DLD1 (cell line): ENCODE results near the gene DNAJC5.
"Not testable (repeated sequence)": the region's sequence is repeated elsewhere in the genome, so short reads cannot be mapped to it uniquely, and the experiment has no call there.

Experiments used
- in situ Hi-C: cut with HindIII; loops from 2 replicates; pipeline ENCODE4 v1.10.0; 2017; ENCODE audit warnings: low sequenced_read_pairs

Gene DNAJC5

GRCh38 chr20:63861365-63861934 is 33.5 kb upstream of the DNAJC5 start, which contains the start of gene ABHD16B:
Gene ABHD16B (plus strand): TSS chr20:63861498. CDS start chr20:63861541, 43 bp downstream.
- in situ Hi-C loops = no loop called here

DNA sequence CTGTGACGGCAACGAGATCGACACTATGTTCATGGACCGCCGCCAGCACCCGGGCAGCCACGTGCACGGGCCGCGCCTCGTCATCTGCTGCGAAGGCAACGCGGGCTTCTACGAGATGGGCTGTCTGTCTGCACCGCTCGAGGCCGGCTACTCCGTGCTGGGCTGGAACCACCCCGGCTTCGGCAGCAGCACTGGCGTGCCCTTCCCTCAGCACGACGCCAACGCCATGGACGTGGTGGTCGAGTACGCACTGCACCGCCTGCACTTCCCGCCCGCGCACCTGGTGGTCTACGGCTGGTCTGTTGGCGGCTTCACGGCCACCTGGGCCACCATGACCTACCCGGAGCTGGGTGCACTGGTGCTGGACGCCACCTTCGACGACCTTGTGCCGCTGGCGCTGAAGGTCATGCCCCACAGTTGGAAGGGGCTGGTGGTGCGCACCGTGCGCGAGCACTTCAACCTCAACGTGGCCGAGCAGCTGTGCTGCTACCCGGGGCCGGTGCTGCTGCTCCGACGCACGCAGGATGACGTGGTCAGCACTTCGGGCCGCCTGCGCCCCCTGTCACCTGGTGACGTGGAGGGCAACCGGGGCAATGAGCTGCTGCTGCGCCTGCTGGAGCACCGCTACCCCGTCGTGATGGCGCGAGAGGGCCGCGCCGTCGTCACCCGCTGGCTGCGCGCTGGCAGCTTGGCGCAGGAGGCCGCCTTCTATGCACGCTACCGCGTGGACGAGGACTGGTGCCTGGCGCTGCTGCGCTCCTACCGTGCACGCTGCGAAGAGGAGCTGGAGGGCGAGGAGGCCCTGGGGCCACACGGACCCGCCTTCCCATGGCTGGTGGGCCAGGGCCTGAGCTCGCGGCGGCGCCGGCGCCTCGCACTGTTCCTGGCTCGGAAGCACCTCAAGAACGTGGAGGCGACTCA is 32.7 kb upstream of the DNAJC5 start:
- in situ Hi-C loops = no loop called here

GRCh38 chr20:63863021-63863797 is 31.7 kb upstream of the DNAJC5 start:
- in situ Hi-C loops = no loop called here

DNA sequence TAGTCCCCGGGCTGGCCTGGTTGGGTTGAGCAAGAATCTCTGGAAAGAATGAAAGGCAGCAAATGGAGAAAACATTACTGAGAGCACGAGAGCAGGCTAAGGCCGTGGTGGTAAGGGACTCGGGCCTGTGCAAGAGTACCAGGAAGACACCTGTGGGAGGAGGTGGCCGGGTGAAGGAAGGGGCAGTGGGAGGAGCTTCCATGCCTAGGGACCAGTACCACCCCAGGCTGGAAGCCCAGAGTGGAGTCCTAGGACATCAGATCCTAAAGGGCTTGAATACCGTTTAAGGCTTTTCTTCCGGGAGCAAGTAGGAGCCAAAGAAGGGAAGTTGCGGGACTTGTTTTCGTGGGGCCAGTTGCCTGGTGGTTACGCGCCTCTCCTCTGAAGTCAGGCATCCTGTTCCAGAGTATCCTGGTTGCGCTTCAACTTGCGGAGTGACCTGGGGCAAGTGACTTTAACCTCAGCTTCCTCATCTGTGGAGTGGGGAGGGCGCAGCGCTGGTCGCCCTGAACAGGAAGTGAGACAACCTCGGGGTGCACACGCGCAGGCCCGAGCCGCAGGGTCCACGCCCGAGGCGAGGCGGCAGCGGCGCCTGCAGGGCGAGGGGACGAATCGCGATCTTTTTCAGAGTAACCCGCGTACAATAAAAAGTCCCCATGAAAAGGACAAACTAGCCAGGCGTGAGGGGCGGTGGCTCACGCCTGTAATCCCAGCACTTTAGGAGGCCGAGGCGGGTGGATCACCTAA is 31.0 kb upstream of the DNAJC5 start:
- in situ Hi-C loops = no loop called here

GRCh38 chr20:63864545-63864977 is 30.4 kb upstream of the DNAJC5 start:
- in situ Hi-C loops = no loop called here

DNA sequence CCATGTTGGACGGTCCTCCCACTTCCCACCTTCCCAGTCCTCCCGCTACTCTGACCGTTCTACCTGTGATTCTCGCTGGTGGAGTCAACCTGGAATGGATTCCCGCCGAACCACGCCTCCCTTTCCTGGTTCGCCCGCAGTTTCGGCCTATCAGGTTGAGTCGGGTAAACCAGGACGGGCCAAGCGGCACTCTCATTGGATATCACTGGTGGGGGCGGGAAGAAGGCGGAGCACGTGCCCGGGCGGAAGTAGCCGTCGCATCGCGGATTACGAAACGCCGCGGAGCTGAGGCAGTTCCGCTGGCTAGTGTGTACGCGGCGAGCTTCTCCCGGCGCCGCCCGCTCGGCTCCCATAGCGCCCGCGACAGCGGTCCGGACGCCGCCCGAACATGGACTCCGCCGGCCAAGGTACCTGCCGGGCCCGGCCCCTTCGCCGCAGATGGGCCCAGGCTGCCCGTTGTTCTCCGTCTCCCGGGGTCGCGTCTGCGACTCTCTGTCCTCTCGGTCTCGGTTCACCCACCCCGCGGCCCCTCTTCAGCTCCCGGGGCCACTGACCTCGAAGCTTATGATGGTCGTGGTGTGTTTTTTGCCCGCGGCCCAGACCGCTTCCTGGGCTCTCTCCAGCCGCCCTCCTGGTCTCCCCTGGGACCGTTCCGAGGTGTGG is 29.8 kb upstream of the DNAJC5 start, which contains the start of gene TPD52L2:
TSS of gene TPD52L2 (plus strand) at position 293 of the 663 bp plus-strand sequence. CDS start at position 389, 96 bp downstream.
- in situ Hi-C loops = no loop called here

DNA sequence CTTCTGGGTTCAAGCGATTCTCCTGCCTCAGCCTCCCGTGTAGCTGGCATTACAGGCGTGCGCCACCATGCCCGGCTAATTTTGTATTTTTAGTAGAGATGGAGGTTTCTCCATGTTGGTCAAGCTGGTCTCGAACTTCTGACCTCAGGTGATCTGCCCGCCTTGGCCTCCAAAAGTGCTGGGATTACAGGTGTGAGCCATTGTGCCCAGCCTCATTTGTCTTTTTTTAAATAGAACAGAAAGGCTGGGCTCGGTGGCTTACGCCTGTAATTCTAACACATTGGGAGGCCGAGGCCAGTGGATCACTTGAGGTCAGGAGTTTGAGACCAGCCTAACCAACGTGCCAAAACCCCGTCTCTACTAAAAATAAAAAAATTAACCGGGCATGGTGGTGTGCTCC is 27.9 kb upstream of the DNAJC5 start:
- in situ Hi-C loops = not testable (repeated sequence)

DNA sequence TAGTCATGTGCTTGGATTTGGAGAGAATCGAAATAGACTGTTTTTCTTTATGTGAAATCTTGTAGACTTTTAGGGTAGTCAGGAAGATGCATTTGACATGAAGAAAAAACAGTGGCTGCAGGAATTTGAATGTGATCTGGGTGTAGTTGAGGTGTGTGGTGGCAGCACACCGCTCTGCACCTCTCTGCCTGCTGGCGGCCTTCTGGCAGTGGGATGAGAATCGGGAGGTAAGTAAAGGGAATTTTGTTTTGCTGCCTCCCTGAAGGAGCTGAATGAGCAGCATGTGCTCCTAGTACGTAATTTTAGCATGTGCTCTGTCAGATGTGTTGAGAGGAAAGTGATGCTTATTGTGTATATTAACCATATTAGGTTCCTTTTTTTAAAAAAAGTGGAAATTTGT is 26.7 kb upstream of the DNAJC5 start:
- in situ Hi-C loops = no loop called here

- in situ Hi-C loops = no loop called here
Observed at GRCh38 chr20:63873477-63873971, 21.4 kb upstream of the DNAJC5 start.

DNA sequence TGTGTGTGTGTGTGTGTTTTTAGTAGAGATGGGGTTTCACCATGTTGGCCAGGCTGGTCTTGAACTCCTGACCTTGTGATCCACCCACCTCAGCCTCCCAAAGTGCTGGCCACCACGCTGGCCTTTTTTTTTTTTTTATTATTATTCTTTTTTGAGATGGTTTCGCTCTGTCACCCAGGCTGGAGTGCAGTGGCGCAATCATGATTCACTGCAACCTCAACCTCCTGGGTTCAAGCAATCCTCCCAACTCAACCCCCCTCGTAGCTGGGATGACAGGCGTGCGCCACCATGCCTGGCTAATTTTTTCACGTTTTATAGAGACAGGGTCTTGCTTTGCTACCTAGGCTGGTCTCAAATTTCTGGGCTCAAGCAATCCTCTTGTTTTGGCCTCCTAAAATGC is 20.7 kb upstream of the DNAJC5 start:
- in situ Hi-C loops = not testable (repeated sequence)

DNA sequence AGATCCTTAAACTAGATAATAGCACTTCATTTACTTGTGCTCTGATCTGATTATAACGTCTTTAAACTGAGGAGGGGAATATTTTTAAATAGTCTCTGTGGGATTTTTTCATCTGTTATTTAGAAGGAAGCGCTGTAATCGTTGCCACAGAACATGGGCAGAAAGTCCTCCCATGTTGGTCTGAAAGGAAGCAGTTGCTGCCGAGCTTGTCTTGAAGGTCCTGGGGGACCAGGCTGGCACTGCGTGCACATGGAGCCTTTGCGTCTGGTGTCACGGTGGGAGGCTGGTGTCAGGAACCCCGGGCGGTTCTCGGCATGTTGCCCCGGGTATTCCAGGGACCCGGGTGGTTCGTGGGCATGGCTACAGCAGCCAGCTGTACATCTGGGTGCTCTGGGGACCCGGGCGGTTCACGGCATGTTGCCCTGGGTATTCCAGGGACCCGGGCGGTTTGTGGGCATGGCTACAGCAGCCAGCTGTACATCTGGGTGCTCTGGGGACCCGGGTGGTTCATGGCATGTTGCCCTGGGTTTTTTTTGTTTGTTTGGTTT is 18.4 kb upstream of the DNAJC5 start:
- in situ Hi-C loops = no loop called here

DNA sequence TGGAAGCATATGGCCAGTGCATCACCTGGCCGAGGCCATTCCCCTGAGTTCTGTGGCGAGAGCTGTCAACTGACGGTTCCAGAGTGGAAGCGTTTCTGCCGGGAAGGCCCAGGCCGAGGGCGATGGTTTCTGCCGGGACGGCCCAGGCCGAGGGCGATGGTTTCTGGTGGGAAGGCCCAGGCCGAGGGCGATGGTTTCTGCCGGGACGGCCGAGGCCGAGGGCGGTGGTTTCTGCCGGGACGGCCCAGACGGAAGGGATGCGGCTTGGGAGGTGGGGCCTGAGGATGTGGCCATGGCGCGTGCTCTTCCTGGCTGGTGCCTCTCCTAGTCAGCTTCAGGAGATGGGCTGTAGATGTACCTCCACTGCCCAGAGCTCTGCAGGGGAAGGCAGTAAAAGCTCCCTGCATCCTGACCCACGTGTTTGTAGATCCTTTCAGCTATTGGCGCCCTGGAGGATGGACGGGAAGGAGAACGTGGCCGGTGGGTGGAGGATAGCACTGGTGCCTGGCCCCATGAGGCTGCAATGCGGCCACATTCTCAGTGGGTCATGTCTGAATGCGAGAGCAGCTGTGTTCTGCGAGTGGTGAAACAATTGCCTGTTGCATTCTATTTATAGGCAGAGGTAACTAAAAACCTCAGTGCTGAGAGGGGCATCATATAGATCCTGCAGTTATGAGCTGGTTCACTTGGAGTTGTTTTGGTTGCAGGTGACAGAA is 17.0 kb upstream of the DNAJC5 start:
- in situ Hi-C loops = no loop called here

GRCh38 chr20:63878899-63879663 is 15.8 kb upstream of the DNAJC5 start:
- in situ Hi-C loops = no loop called here

DNA sequence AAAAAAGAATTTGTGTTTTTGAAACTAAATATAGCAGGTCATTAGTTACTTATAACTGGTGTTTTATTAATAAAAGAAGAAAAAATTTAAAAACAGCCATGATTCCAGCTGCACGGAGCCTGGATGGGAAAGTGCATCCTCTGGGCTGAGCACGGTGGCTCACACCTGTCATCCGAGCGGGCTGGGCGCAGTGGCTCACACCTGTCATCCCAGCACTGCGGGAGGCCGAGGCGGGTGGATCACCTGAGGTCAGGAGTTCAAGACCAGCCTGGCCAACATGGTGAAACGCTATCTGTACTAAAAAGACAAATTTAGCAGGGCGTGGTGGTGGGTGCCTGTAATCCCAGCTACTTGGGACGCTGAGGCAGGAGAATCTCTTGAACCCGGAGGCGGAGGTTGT is 14.0 kb upstream of the DNAJC5 start:
- in situ Hi-C loops = not testable (repeated sequence)

DNA sequence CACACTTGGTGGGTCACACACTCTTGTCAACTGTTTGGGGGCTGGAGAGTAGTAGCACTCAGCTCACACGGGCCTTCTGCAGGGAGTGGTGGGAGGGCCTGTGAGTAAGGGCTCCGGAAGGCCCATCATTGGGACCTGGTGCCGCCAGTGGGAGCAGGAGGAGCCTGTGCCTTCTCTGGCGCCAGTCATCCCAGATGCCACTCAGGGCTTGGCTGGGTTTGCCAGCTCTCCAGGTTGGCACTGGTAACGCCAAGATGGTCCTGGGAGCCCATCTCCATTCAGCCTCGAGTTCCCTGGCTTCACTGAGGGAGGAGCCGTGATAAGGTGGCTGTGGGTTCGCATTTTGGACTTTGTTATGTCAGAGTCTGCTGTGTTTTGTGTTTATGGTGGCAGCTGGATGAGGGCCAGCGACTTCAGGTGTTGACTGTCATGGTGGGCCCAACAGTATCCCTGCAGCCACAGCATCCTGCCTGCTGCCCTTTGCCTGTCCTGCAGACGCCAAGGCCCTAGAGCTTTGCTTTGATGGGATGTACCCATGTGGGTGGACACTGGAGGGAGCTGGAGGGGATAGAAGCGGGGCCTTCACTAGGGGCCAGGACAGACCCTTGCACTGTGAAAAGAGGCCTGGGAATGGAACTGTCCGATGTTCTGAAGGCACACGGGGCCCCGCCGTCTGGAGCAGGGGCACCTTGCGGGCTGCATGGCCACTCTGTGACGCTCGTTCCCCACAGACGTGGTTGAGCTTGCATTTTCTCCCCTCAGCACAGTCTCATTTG is 13.3 kb upstream of the DNAJC5 start:
- in situ Hi-C loops = no loop called here

DNA sequence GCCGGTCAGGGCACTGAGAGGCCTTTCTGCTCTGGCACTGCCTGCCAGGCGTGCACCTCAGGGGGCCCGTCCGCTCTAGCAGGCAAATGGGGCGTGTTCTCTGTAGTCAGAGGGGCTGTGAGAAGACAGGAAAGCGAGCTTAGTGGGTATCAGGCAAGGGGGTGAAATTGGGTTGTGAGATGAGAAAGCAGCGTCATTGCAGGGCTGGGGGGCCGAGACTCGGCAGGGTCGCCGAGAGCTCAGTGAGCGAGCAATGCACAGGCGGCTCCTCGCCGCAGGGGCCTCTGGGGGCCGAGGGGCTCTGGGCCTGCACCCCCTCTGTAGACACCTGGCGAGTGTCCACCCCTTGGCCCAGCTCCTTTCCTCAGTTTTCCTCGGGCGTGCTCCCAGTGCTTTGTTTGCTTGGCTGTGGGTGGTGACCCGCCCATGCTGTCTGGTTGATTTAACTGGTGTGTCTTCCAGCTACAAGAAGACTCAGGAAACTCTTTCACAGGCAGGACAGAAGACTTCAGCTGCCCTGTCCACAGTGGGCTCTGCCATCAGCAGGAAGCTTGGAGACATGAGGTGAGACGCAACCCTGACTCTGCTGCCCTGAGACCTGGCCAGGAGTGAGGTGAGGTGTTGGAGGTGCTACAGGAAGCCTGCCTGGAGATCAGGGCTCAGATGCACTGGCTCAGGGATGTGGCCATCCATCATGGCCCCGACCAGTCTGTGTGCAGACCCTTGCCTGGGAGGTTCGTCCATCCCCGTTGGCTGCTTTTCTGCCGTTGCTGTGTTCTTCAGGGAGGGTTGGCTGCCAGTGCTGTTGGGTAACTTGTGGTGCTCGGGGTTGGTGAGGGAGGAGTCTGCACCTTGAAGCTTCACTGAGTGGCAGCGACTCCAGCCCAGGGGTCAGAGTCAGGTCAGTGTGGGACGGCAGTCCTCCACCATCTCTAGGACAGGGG is 12.4 kb upstream of the DNAJC5 start:
- in situ Hi-C loops = no loop called here
